Smooth muscle cell of the brain vasculature (primary cell): Measurements from ENCODE around the gene TUBA4A.

Experiments
- DNase-seq: peaks from one replicate; pipeline ENCODE4 v3.0.0-alpha.2; 2012; ENCODE audit warnings: low read depth, low spot score

Gene TUBA4A

DNA sequence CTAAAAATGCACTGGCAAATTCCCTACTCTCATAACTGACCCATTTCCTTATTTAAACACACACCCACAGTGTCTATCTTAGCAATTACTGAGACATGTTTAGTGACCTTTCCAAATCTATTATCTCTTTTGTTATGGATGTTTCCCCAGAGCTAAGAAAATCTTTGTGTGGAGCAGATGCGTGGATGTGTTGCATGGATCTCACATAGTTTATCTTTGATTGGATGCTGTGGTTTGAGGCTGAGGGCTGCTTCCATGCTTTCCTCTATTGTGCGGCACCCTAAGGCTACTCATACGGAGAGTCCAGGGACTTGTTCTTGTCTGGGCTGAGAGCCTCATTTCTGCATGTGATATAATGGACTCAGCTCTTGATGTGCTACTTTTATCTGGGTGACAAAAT lies 19.4 kb downstream of the TUBA4A start:
- no peak for DNase-seq

DNA sequence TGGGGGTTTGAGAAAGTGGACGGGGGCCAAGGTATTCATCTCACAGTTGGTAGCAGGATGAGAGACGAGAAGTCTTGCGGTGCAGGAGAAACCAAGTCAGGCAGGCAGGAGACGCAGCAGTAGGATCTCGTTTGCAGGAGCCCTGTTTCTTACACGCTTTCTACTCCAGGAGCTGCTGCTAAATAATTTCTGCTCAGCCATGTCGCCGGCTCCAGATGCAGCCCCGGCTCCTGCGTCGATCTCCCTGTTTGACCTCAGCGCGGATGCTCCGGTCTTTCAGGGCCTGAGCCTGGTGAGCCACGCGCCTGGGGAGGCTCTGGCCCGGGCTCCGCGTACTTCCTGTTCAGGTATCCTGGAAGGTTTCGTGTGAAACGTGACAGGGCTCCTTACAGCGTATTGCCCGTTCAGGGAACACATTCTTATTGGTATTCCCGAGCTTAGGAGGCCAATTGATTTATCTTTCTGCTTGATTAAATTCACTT lies 23.6 kb downstream of the TUBA4A start:
- no peak for DNase-seq

DNA sequence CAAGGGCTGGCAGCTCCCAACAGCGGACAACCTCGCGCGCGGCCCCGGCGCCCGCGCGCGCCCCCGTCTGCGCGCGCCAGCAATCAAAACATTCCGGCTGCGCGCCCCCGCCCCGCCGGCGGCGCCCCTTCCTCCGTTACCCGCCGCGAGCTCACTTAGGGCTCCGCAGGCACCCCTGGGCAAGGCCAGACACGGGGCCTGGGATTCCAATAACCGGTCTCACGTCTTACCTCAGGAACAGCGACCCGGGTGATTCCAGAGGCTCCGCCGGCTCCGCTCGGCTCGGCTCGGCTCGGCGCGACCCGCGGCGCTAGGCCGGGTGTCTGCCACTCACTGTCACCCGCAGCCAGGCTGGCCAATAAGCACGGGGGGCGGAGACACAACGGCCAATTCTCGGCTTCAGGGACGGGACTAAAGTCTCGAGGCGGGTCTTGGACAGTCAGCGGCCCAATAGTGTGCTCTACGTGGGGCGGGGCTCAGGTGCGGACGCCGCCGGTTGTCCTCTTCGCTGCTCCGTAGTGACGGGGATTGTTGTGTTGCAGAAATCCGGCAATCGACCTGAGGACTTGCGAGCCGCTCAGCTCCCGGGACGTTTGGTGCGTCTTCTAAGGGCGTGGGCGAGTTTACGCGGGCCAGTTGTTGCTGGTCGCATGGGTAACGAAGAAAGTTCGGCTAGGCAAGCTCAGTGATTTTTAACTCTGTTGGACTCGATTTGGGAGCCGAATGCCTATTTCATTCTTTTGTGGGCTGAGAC lies 24.2 kb downstream of the TUBA4A start, which contains the start of the genes ANKZF1 and ATG9A:
Gene ANKZF1, plus strand, starts transcription at position 502 of the 754 bp plus-strand sequence. CDS start 452 bp downstream, outside the sequence.
Gene ATG9A, minus strand, starts transcription at position 332 of the 754 bp plus-strand sequence. CDS start 1,612 bp downstream, outside the sequence.
- DNase-seq: peak; percentile 94

DNA sequence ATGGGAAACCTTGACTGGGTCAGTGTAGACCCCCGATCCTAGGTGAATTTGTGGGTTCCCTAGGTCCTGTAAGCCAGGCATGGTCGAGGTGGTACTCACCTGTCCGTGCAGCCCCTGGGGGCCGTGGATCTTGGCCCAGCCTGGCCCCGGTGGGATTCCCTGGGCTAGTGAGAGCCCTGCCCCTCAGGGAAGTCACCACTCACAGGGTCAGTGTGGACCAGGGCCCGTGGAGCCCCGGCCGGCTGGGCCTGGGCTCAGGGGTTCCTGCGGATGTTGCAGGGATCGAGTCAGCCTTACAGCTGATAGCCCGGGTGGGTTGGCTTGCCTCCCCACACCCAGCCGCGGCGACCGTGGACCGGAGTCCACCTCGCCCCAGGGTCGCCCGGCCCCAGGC lies 24.8 kb downstream of the TUBA4A start:
- DNase-seq: no peak

DNA sequence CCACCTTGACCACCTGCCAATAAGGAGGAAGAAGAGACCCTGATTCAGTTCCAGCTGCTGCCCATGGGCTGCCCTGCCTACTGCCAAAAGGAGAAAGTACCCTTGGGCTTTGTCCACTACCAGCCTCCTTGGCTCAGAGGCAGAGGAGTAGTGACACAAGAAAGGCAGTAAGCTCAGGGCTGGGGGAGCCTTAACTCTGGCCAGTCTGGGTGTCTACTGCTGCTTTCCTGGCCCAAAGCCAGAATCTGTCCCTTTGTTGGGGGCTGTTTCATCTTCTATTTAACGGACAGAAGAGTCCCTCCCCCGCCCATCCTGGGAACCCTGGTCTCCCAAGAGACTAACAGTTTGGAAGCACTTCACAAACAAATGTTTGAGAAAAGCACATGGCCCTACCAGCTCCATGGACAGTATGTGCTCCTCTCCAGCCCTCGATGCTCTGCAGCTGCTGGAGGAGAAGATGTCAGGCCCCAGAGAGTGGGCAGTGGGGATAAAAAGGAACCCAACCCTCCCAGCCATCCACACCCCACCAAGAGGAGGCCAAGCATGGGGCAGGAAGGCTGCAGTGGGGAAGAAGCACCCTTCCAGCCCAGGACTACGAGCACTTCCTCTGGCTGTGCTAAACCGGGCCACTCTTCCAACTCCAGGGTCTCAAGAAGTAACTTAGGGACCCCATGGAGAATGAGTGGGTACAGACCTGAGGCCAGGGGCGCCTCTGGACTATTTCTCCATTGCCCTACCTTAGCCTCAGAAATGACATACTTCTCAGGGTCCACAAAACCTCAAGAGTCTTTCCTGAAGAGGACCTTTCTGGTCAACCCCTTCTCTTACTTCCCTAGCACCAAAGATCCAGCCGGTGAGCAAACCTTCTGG lies 25.4 kb downstream of the TUBA4A start:
- no peak for DNase-seq

DNA sequence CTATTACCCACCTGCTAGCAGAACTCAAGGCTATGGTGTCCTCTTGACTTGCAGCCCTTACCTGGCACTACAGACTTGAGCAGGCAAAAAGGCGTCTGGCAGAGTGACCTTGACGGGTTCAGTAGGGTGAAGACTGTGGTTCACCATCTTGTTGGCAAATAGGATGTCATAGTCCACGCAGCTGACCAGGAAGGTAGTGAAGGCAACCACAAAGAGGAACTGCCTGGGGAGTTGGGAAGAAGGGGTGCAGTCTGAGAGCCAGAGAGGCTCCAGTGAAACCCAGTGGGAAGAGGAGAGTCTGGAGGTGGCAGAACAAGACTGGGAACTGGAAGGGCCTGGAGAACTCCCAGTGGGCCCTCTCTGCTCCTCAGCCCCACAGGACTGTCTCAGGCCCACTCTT lies 28.4 kb downstream of the TUBA4A start:
- DNase-seq: no peak

DNA sequence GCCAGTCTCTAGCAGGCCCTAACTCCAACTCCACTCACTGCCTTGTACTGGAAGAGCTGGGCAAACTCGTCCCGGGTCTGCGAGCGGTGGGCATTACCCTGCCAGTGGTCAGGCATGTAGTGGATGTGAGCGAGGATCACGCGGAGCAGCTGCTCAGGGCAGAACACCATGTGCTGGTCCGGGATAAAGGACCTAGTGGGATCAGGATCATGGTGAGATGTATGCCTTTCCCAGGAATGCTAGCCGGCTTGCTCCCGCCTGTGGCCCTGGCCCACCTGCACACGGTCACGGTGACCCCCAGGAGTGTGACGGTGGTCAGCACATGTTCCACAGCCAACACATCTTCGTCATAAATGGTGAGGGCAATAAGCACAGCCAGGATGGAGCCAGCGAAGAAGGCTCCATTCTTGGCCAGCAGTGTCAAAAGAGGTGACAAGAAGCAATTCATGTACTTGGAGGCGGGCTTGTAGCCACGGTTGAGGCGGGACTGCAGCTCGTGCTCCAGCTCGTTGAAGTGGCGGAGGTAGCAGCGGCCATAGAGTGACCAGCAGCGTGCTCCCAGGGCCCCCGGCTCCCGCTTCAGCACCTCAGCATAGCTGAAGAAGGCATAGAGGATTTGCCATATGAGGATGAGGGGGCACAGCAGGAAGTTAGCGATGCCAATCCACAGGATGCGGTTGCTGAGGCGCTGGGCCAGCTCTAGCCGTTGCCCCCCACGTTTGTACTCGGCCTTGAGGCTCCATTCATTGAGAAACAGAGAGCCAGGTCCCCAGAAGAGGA lies 29.7 kb downstream of the TUBA4A start:
- no peak for DNase-seq

DNA sequence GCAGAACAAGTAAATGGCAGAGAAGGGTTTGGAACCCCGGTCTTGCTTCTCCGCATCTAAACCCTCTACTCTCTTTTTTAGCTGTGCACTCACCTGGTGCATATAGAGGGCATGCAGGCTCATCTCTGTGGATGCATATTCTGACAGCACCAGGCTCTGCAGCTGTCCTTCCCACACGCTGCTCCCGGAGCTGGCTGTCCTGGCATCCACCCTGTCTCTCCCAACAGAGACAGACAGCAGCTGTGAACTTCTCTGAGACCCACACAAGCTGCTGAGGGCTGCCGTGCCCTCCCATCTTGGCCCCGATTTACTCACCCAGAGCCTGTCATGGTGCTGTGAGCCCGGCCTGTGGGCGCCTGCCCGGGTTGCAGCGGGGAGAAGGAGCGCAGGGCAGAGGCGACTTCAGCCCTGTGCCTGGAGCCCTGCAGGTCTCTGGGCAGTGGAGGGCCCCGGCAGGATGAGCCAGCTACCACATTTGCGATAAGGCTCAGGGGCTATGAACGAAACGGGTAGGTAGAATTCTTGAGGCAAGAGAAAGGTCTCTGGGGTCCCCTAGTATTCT lies 31.7 kb downstream of the TUBA4A start:
- DNase-seq: no peak

DNA sequence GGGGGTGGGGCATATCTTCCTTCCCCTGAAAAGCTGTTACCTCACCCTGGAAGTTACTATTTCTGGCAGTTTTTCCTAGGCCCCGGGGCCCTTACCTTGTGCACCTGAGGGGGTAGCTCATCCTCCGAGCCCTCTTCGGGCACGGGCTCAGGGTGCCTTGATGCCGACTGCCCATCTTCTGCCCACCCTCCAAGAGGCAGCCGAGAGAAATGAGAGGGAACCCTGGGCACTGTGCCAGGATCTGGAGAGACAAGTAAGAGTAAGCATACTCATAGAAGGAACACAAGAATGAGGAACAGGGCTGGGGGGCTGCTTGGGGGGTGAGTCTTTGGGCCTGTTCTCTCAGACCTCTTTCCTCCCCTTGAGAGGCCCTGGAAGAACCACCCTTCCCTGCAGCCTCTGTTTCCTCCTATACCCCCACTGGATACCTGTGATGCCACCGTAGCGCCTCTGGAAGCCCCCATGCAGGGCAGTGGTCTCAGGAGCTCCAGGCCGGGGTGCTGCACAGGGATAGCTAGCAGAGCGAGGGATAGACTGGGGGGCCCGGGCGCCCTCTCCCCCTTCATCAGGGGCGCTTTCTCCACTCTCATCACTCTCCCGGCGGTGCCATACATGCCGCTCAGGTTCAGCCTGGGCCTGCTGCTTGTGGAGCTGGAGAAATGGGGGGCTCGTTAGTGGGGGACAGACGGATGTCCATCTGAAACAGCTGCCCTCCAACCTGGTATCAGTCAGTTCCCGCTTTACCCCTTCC lies 32.9 kb downstream of the TUBA4A start:
- no peak for DNase-seq

DNA sequence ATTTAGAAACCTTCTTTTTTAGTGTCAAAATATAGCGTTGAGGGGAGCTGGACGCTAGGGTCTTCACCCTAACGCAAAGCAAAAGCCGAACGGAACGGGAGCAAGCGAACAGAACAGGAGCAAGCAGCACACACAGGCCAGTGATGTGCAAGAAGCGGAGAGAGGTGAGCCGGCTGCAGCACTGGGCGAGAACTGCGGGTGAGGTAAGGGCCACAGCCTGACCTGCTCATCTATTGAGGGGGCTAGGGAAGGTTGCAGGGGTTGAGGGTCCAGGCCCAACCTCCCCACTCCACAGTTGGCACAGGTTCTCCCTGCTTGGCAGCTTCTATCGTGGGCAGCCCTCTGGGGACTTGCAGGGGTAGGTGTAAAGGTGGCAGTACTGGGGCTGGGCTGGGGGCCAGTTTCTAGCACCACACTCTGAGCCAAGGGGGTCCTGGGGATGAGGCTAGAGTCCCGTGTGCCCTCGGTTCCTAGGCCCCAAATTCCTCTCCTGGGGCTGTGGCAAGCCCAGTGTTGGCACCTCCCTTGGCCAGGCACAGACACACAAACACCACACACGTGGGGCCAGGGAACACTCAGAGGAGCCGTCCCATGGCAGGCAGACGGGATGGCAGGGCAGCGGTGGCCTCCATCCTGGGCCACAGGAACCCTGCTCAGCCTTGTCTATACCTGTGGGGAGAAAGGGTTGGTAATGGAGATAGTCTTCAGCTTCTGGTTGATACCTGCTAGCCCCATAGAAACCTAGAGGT lies 33.8 kb downstream of the TUBA4A start:
- DNase-seq: no peak

DNA sequence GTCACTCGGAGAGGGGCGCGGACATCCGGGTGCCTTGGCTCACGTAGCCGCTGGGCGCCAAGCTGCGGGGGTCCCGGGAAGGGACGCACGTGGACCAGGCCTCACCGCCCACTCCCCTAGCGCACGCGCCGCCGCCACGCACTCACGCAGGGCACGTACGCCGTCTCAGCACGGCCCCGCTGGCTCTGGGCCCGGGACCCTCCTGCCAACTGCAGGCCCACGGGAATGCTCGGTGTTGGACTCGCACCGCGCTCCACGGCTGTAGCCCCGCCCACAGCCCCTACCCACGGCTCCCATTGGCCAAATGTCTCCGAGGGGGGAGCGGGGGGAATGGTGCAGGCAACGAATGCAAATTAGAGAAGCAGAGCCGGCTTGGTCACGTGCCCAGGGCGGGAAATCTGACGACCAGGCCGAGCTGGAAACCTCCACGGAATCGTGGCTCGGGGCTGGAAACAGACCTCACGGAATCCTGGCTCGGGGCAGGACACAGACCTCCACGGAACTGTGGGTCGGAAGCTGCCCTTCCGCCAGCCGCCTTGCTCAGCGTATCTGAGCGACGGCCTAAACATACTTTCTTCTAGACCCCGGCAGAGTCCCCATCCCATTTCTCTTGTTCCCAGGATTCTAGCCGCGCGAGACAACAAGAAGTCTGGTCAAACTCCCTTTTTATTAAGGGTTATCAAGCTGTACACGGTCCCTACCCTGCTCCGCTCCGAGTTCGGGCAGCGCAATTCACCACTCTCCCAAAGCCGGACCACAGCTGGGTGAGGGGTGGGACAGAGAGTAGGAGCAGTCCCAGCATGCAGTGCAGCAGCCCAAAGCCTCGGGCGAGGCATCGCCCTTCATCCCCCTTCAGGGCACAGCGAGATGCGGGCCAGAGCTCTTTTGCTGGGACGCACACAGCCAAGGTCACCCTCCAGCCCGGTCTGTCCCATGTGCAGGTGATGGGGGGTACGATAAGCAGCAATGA lies 34.7 kb downstream of the TUBA4A start, which contains the start of gene ABCB6:
Gene ABCB6, minus strand, starts transcription at position 227 of the 970 bp plus-strand sequence. CDS start 285 bp downstream, outside the sequence.
- peak; percentile 83 for DNase-seq

DNA sequence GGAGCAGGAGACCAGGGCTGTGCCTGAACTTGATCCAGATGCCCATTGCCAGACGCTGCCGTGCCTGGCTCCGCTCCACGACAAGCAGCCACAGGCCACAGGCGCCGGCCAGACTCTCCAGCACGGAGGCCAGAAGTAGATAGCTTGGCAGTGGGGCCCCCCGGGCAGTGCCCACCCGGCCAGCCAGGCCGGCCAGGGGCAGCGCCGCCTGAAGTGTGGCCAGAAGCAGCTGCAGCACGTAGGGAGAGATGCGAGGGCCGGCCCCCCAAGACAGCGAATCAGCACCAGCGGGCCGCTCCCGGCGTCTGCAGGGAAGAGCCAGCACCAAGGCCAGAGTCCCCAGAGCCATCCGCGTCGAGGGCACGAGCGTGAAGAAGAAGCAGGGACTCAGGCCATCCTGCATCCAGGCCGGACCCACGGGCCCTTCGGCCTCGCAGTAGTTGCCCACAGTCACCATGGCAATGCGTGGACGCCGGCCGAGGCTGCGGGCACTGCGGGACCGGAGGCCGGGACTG lies 35.4 kb downstream of the TUBA4A start:
- no peak for DNase-seq

DNA sequence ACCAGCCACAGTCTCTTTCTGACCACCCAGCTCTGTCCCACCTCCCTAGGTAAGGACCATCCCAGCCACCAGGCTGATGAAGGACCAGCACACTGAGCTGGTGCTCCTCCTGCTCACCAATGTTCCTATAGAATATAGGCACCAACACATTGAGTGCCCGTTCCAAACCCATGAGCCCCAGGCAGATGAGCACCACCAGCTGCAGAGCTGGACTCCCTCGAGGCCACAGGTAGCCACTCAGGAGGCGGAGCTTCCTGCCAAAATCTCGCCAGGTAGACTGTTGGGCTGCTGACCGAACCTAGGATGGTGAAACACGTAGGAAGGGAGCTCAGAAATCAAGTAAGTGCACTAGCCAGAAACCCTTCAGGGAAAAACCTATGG lies 37.2 kb downstream of the TUBA4A start:
- DNase-seq: no peak

DNA sequence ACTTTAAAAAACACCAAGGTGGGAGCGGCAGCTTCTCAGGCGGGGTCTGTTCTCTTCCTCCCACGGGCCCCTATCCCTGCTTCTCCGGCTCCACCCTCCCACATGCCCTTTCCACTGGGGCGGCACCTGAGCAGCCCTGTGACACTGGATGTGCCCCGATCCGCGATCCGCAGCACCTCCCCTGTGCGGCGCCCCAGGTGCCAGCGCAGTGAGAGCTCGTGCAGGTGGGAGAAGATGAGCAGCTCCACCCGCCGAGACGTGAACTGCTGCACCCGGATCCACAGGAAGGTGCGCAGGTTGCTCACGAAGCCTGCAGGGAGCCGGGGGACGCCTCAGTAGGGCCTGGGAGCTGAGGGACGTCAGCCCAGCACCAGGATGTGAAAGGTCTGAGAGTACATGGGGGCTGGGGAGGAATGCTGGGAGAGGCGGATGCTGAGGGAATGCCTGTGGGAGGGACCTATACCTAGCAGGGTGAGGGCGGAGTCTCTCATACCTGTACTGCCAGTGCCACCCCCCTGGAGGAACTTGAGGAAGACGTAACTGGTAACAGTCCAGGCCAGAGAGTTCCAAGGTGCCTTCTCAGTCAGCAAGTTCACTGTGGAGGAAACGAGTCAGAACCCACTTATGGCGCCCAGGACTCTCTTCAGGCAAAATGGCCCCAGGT lies 37.7 kb downstream of the TUBA4A start:
- DNase-seq: no peak

DNA sequence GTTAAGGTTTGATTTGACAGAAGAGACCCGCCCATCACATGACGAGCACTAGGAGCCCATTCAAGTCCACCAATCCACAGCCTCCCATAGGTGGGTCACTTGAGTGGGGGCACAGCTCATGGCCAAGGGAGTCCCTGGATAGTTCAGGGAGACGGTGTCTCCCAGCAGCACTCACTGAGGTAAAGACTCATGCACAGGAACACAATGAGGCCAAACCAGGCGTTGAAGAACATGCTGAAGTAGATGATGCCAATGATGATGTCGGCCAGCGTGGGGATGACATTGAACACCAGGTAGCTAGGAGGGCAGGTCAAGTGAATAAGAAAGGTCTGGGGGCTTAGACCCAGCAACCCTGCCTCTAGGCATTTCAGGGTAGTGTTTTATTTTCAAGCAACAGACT lies 38.9 kb downstream of the TUBA4A start:
- DNase-seq: no peak

DNA sequence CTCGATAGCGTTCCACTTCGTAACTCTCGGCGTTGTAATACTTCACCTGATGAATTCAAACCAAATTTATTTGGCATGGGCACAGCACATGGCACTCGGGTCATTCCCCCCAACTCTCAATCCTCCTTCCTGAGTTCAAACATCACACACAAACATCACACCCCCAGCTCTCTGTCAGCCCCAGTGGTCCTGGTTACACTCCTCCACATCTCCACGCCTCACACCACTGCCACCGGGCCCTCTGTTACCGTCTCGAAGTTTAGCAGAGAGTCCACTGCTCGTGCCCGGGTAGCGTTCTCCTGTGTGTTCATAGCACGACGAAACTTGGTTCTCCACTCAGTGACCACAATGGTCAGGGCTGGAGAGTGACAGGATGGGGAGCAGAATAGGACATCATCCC lies 39.6 kb downstream of the TUBA4A start:
- no peak for DNase-seq

DNA sequence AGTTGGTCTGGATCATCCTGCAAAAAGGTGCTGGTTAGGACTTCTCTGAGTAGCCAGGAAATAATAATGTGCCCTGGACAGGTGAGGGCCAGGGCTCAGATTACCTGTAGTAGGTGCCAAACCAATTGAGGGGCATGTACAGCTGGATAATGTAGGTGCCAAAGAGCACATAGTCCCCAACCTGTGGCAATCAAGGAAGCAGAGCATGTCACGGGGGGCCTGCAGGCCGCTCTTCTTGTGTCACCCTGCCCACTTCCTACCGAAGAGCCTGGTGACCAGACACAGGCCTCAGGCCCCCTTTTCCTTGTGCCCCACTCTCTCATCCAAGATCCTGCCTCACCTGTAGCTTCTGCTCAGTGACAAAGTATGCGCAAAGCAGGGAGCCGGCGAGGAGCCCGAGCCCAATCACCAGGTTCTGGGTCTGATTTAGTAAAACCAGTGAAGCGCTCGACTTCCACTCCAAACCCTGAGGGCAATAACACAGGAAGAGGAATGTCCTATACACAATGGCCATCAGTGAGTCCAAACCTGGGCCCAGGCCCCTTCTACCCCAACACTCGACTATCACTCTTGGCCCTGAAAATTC lies 40.1 kb downstream of the TUBA4A start:
- no peak for DNase-seq

DNA sequence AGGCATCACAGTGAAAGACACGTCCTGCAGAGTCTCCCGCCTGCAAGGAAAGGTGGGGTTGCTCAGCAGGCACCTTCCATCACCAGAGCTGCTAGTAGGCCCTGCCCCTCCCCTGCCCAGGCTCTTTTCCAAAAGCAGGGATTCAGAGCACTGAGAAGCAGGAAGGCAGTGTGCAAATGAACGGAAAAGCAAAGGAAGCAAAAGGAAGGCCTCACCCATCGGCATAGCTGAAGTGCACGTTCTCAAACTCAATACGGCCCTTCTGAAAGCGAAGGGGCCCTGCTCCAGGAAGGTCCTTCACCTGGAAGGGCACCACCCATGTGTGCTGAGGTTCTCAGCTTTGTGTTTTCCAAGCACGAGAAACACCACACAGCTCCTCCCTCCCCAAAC lies 40.7 kb downstream of the TUBA4A start:
- DNase-seq: no peak
